NCI-H748 (cell line): ENCODE results near the gene TNFSF10.
"Not testable (repeated sequence)": the region's sequence is repeated elsewhere in the genome, so short reads cannot be mapped to it uniquely, and the experiment has no call there.

Experiments used
- DNase-seq: peaks from one replicate; lab custom pipeline; 2025; ENCODE audit not compliant: unreplicated experiment; lab: John Stamatoyannopoulos, UW

Gene TNFSF10

GRCh38 chr3:172522871-172523818 lies at the start of gene TNFSF10:
Gene TNFSF10, minus strand, starts transcription at chr3:172523430. Its CDS starts 46 bp downstream, at chr3:172523384.
- DNase-seq = peak; percentile 18

GRCh38 chr3:172569128-172570008 lies 46.1 kb upstream of the TNFSF10 start:
- no peak for DNase-seq

GRCh38 chr3:172568701-172569100 lies 45.5 kb upstream of the TNFSF10 start:
- no peak for DNase-seq

- not testable (repeated sequence) for DNase-seq
Observed at GRCh38 chr3:172566785-172567184, 43.6 kb upstream of the TNFSF10 start.

GRCh38 chr3:172564499-172564898 lies 41.3 kb upstream of the TNFSF10 start:
- peak; percentile 2 for DNase-seq

- peak; percentile 46 for DNase-seq
Observed at GRCh38 chr3:172562871-172563865, 39.9 kb upstream of the TNFSF10 start.

GRCh38 chr3:172561897-172562640 lies 38.8 kb upstream of the TNFSF10 start:
- peak; percentile 15 for DNase-seq

- no peak for DNase-seq
Observed at GRCh38 chr3:172560586-172560985, 37.4 kb upstream of the TNFSF10 start.

- DNase-seq = no peak
Observed at GRCh38 chr3:172560026-172560425, 36.8 kb upstream of the TNFSF10 start.

GRCh38 chr3:172559020-172559419 lies 35.8 kb upstream of the TNFSF10 start:
- no peak for DNase-seq

GRCh38 chr3:172557515-172558220 lies 34.4 kb upstream of the TNFSF10 start:
- DNase-seq = no peak

GRCh38 chr3:172553526-172554252 lies 30.5 kb upstream of the TNFSF10 start:
- DNase-seq = no peak

GRCh38 chr3:172552607-172553006 lies 29.4 kb upstream of the TNFSF10 start:
- no peak for DNase-seq

- no peak for DNase-seq
Observed at GRCh38 chr3:172551874-172552273, 28.6 kb upstream of the TNFSF10 start.

- DNase-seq = no peak
Observed at GRCh38 chr3:172550347-172550943, 27.2 kb upstream of the TNFSF10 start.

GRCh38 chr3:172549144-172549543 lies 25.9 kb upstream of the TNFSF10 start:
- no peak for DNase-seq

- DNase-seq = no peak
Observed at GRCh38 chr3:172546628-172547214, 23.5 kb upstream of the TNFSF10 start.

GRCh38 chr3:172546105-172546504 lies 22.9 kb upstream of the TNFSF10 start:
- DNase-seq = no peak
